Renal cortical epithelial cell (primary cell): ENCODE results near the gene HBA2. TPM values are rescaled to one million over a fixed set of nuclear protein-coding genes. Genes with fewer than 3 reads are reported as not detected.
"Not testable (repeated sequence)": the region's sequence is repeated elsewhere in the genome, so short reads cannot be mapped to it uniquely, and the experiment has no call there.

ENCODE experiments used
- DNase-seq: peaks from one replicate; pipeline ENCODE4 v3.0.0-alpha.2; 2011; ENCODE audit warnings: low read depth
- total RNA-seq: library from RNA; depleted of rRNA; stranded (reverse); fragments of >200 nt; gene quantifications from 2 replicates; pipeline ENCODE4 v1.2.3, GENCODE V29; 2014

HBA2 gene
- total RNA-seq: not detected in 2 replicates

- not testable (repeated sequence) for DNase-seq
These were observed at the start of gene HBA2 for GRCh38 chr16:172374-172941. Gene HBA2, plus strand, starts transcription at chr16:172876. Its CDS starts 37 bp downstream, at chr16:172913.

GRCh38 chr16:123558-124350, 48.9 kb upstream of the HBA2 start:
- not testable (repeated sequence) for DNase-seq

- DNase-seq: no peak
These were observed 47.7 kb upstream of the HBA2 start for GRCh38 chr16:125011-125410.

- DNase-seq: no peak
These were observed 43.6 kb upstream of the HBA2 start for GRCh38 chr16:129075-129474.

GRCh38 chr16:130533-131173, 42.0 kb upstream of the HBA2 start:
- no peak for DNase-seq

- no peak for DNase-seq
These were observed 40.6 kb upstream of the HBA2 start for GRCh38 chr16:132120-132519.

GRCh38 chr16:133716-134115, 39.0 kb upstream of the HBA2 start:
- no peak for DNase-seq

- no peak for DNase-seq
These were observed 34.6 kb upstream of the HBA2 start for GRCh38 chr16:138049-138417.

- no peak for DNase-seq
These were observed 32.4 kb upstream of the HBA2 start for GRCh38 chr16:140175-140857.

GRCh38 chr16:142405-142967, 30.2 kb upstream of the HBA2 start:
- no peak for DNase-seq

- no peak for DNase-seq
These were observed 29.6 kb upstream of the HBA2 start for GRCh38 chr16:143047-143446.

- DNase-seq: no peak
These were observed 29.2 kb upstream of the HBA2 start for GRCh38 chr16:143456-143855.

- no peak for DNase-seq
These were observed 27.9 kb upstream of the HBA2 start for GRCh38 chr16:144797-145252.

- no peak for DNase-seq
These were observed 26.0 kb upstream of the HBA2 start for GRCh38 chr16:146646-147045.

GRCh38 chr16:149024-149660, 23.5 kb upstream of the HBA2 start:
- DNase-seq: no peak

GRCh38 chr16:152141-153128, 20.2 kb upstream of the HBA2 start, which contains the start of gene HBZ:
Gene HBZ, plus strand, starts transcription at chr16:152644. Its CDS starts 266 bp downstream, at chr16:152910.
- DNase-seq: no peak

- DNase-seq: not testable (repeated sequence)
These were observed 19.6 kb upstream of the HBA2 start for GRCh38 chr16:153129-153521.

- not testable (repeated sequence) for DNase-seq
These were observed 19.0 kb upstream of the HBA2 start for GRCh38 chr16:153550-154216.

GRCh38 chr16:154217-155030, 18.3 kb upstream of the HBA2 start:
- no peak for DNase-seq
